GM06990 (cell line): Measurements from ENCODE around the gene AFAP1L2.

Experiments used
- DNase-seq: peaks from one replicate; pipeline ENCODE4 v3.0.0-alpha.2; 2011; ENCODE audit not compliant: insufficient read length; ENCODE audit errors: extremely low read depth
- H3K27me3 ChIP-seq: replicated peaks from 2 replicates; pipeline ENCODE4 v1.6.0; 2011; ENCODE audit warnings: low read length; ENCODE audit not compliant: control insufficient read depth, insufficient read depth
- H3K36me3 ChIP-seq: 2 replicates; pipeline ENCODE4 v1.5.1; 2011; ENCODE audit warnings: low read length; ENCODE audit not compliant: control insufficient read depth, insufficient read depth
- H3K4me3 ChIP-seq: replicated peaks from 2 replicates; pipeline ENCODE4 v1.5.1; 2011; ENCODE audit warnings: low read depth, mild to moderate bottlenecking, control low read depth, low read length
- CTCF ChIP-seq: IDR thresholded peaks from 2 replicates; pipeline ENCODE4 v1.5.1; 2011; ENCODE audit warnings: low read length, control low read depth, mild to moderate bottlenecking, inconsistent platforms; ENCODE audit not compliant: insufficient read depth, poor library complexity, severe bottlenecking

AFAP1L2 gene

GRCh38 chr10:114386452-114386851 lies 17.9 kb downstream of the AFAP1L2 start:
- DNase-seq = no peak
- TF ChIP-seq CTCF = no peak
- no peaks in the 10 kb centered on the region for H3K27me3 ChIP-seq
- no peaks in the 10 kb centered on the region for H3K36me3 ChIP-seq
- no peak overlapping the region for H3K4me3 ChIP-seq

DNA sequence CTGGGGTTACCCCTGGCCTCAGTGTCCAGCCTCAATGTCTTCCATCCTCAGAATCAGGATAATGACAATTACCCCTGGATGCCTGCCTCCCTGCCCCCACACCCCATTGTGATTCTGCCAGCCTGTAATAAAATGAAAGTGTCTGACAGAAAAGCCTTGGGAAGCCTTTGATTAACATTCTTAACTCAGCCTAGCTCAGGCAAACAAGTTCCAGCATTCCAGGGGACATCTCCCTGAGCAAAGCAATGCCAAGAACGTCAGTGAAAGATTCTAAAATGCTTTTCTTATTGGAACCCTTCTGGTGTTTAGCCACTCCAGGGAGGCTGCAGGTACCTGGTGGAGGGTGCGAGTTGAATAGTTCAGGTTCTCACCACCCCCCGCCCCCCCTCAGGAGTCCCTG lies 18.7 kb downstream of the AFAP1L2 start:
- DNase-seq = no peak
- TF ChIP-seq CTCF = no peak
- no peaks in the 10 kb centered on the region for H3K27me3 ChIP-seq
- H3K4me3 ChIP-seq = no peak overlapping the region
- H3K36me3 ChIP-seq = no peaks in the 10 kb centered on the region

- H3K36me3 ChIP-seq = no peaks in the 10 kb centered on the region
- H3K4me3 ChIP-seq = no peak overlapping the region
- DNase-seq = no peak
- no peaks in the 10 kb centered on the region for H3K27me3 ChIP-seq
- no peak for TF ChIP-seq CTCF
Observed at GRCh38 chr10:114384601-114385000, 19.7 kb downstream of the AFAP1L2 start.

DNA sequence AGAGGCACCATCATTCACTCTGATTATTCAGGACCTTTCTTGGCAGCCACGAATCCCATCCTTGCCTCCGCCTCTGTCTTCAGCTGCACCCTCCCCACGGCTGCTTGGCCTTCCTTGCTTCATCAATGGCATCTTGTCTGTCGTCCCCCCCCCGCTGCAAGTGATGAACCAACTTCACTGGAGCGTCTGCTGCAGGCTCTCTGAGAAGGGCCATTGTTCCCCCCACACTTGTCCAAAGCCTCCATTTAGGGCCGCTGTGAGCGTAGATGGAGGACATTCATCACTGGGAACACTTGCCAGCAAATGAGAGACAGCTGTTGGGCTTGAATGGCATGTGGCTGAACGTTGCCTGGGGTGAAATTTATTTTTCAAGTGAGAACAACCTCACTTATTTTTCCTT lies 20.1 kb downstream of the AFAP1L2 start:
- no peaks in the 10 kb centered on the region for H3K36me3 ChIP-seq
- no peak for TF ChIP-seq CTCF
- no peak for DNase-seq
- no peaks in the 10 kb centered on the region for H3K27me3 ChIP-seq
- H3K4me3 ChIP-seq = no peak overlapping the region

DNA sequence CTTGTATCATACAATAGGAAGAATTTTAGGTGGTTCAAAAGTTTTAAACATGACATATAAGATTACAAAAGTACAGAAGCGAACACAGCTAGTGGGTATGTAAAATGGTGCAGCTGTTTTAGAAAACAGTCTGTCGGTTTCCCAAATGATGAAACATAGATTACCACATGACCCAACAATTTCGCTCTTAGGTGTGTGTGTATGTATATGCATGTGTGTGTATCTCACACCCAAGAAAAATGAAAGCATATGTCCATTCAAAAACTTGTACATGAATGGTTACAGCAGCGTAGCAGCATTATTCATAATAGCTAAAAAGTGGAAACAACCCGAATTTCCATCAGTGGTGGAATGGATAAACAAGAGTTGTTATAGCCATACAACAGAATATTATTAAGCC lies 23.5 kb downstream of the AFAP1L2 start:
- no peaks in the 10 kb centered on the region for H3K36me3 ChIP-seq
- no peaks in the 10 kb centered on the region for H3K27me3 ChIP-seq
- no peak for DNase-seq
- TF ChIP-seq CTCF = no peak
- no peak overlapping the region for H3K4me3 ChIP-seq

GRCh38 chr10:114380060-114380459 lies 24.2 kb downstream of the AFAP1L2 start:
- TF ChIP-seq CTCF = no peak
- Histone ChIP-seq H3K27me3 (no peaks in the 10 kb centered on the region), H3K36me3 (no peaks in the 10 kb centered on the region), H3K4me3 (no peak overlapping the region)
- DNase-seq = no peak
